ENCODE measurements around the gene SPNS2. TPM values are rescaled to one million over a fixed set of nuclear protein-coding genes. Genes with fewer than 3 reads are reported as not detected.

SPNS2 gene
- total RNA-seq, 1 experiment from 2014 or later = 2.6 TPM

- H3K4me3 ChIP-seq (ENCODE audit: low read length) = no peak overlapping the region
- ATAC-seq (no peak), DNase-seq (no peak)
- no peaks in the 10 kb centered on the region for H3K9me2 ChIP-seq (replicated peaks; ENCODE audit: low read length)
- H2AFZ ChIP-seq (ENCODE audit: low read length) = no peak overlapping the region
- no peak overlapping the region for H3K27ac ChIP-seq (ENCODE audit: low read length)
- no peak overlapping the region for H3K9ac ChIP-seq (ENCODE audit: low read length)
- no peak for TF ChIP-seq EZH2 (IDR thresholded peaks at IDR 0.05; ENCODE audit: low read length, unreplicated experiment)
- TF ChIP-seq EZH2phosphoT487 (IDR thresholded peaks at IDR 0.05; ENCODE audit: borderline replicate concordance, low read length) = no peak
- TF ChIP-seq, protein P1, sequence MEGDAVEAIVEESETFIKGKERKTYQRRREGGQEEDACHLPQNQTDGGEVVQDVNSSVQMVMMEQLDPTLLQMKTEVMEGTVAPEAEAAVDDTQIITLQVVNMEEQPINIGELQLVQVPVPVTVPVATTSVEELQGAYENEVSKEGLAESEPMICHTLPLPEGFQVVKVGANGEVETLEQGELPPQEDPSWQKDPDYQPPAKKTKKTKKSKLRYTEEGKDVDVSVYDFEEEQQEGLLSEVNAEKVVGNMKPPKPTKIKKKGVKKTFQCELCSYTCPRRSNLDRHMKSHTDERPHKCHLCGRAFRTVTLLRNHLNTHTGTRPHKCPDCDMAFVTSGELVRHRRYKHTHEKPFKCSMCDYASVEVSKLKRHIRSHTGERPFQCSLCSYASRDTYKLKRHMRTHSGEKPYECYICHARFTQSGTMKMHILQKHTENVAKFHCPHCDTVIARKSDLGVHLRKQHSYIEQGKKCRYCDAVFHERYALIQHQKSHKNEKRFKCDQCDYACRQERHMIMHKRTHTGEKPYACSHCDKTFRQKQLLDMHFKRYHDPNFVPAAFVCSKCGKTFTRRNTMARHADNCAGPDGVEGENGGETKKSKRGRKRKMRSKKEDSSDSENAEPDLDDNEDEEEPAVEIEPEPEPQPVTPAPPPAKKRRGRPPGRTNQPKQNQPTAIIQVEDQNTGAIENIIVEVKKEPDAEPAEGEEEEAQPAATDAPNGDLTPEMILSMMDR (conservative IDR thresholded peaks at IDR 0.05; ENCODE audit: low read depth, low read length) = no peak
- no peaks in the 10 kb centered on the region for H3K79me2 ChIP-seq (ENCODE audit: low read length)
- peaks cover 4% of the 10 kb centered on the region; the same call in 1 of the 2 replicates for H3K27me3 ChIP-seq (ENCODE audit: low read length)
- H3F3A ChIP-seq (ENCODE audit: low read length, unreplicated experiment) = no peaks in the 10 kb centered on the region
- H3K36me3 ChIP-seq (ENCODE audit: low read depth, low read length) = no peaks in the 10 kb centered on the region
- ChIA-PET CTCF (no interaction called here), POLR2A (ENCODE audit: unreplicated experiment) (no interaction called here)
- intact Hi-C loops (cut with micrococcal nuclease) = no loop called here
- no peak overlapping the region for H3K4me2 ChIP-seq (ENCODE audit: low read length)
- H4K20me1 ChIP-seq (ENCODE audit: low read length) = no peaks in the 10 kb centered on the region
- no peaks in the 10 kb centered on the region for H3K4me1 ChIP-seq (ENCODE audit: insufficient read depth, low read length)
- no peaks in the 10 kb centered on the region for H3K9me3 ChIP-seq (ENCODE audit: low read length)
- no TSS peak for BruUV-seq (replicated peaks)
Observed at GRCh38 chr17:4574448-4575045, 75.9 kb downstream of the SPNS2 start.

- no peaks in the 10 kb centered on the region for H3F3A ChIP-seq (ENCODE audit: low read length, unreplicated experiment)
- H3K4me3 ChIP-seq (ENCODE audit: low read length) = no peak overlapping the region
- no peak overlapping the region for H3K27ac ChIP-seq (ENCODE audit: low read length)
- H3K4me2 ChIP-seq (ENCODE audit: low read length) = no peak overlapping the region
- no peaks in the 10 kb centered on the region for H3K9me2 ChIP-seq (replicated peaks; ENCODE audit: low read length)
- no peak overlapping the region for H2AFZ ChIP-seq (ENCODE audit: low read length)
- BruUV-seq (replicated peaks) = no TSS peak
- CTCF ChIA-PET = no interaction called here
- intact Hi-C loops (cut with micrococcal nuclease) = no loop called here
- DNase-seq (no peak), ATAC-seq (no peak)
- H4K20me1 ChIP-seq (ENCODE audit: low read length) = no peaks in the 10 kb centered on the region
- H3K4me1 ChIP-seq (ENCODE audit: insufficient read depth, low read length) = no peaks in the 10 kb centered on the region
- TF ChIP-seq EZH2 (IDR thresholded peaks at IDR 0.05; ENCODE audit: low read length, unreplicated experiment) (no peak), EZH2phosphoT487 (IDR thresholded peaks at IDR 0.05; ENCODE audit: borderline replicate concordance, low read length) (no peak)
- TF ChIP-seq, protein P1 (conservative IDR thresholded peaks at IDR 0.05; ENCODE audit: low read depth, low read length) = no peak
- H3K9ac ChIP-seq (ENCODE audit: low read length) = no peak overlapping the region
- no peaks in the 10 kb centered on the region for H3K9me3 ChIP-seq (ENCODE audit: low read length)
- POLR2A ChIA-PET (ENCODE audit: unreplicated experiment) = no interaction called here
- H3K36me3 ChIP-seq (ENCODE audit: low read depth, low read length) = no peaks in the 10 kb centered on the region
- H3K27me3 ChIP-seq (ENCODE audit: low read length) = peaks cover under 1% of the 10 kb centered on the region; the same call in 1 of the 2 replicates
- H3K79me2 ChIP-seq (ENCODE audit: low read length) = no peaks in the 10 kb centered on the region
Observed at GRCh38 chr17:4576161-4576558, 77.5 kb downstream of the SPNS2 start.

DNA sequence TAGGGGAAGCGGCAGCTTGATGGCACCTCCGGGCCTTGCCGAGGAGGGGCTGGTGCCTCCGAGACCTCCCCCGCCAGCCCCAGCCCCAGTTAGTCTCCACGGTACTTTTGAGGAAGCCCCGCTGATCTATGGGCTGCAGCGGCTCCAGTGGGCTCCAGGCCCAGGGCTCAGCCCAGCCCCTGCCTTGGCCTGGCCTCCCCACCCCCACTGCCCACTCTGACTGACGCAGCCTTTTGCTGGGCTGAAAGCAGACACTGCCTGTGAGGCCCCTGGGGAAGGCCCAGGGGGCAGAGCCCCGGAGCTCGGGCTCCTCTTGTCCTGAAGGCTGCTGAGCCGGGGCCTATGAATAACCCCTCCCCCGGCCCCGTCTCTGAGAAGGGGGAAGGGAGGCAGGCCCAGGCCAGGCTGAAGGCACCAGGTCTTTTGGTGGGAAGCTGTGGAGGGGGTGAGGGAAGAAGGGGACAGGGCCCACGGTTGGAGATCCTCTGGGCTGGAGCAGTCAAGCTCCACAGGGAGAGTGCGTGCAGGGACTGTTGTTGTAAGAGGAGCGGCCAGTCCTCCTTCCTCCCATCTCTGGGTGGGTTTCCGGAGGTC lies 78.1 kb downstream of the SPNS2 start:
- TF ChIP-seq EZH2 (IDR thresholded peaks at IDR 0.05; ENCODE audit: low read length, unreplicated experiment) (no peak), EZH2phosphoT487 (IDR thresholded peaks at IDR 0.05; ENCODE audit: borderline replicate concordance, low read length) (no peak)
- TF ChIP-seq, protein P1 (conservative IDR thresholded peaks at IDR 0.05; ENCODE audit: low read depth, low read length) = no peak
- H3K4me1 ChIP-seq (ENCODE audit: insufficient read depth, low read length) = no peaks in the 10 kb centered on the region
- no peaks in the 10 kb centered on the region for H3F3A ChIP-seq (ENCODE audit: low read length, unreplicated experiment)
- H3K79me2 ChIP-seq (ENCODE audit: low read length) = no peaks in the 10 kb centered on the region
- DNase-seq = no peak
- no TSS peak for BruUV-seq (replicated peaks)
- no peaks in the 10 kb centered on the region for H4K20me1 ChIP-seq (ENCODE audit: low read length)
- no peaks in the 10 kb centered on the region for H3K36me3 ChIP-seq (ENCODE audit: low read depth, low read length)
- H3K9me2 ChIP-seq (replicated peaks; ENCODE audit: low read length) = no peaks in the 10 kb centered on the region
- H2AFZ ChIP-seq (ENCODE audit: low read length) = no peak overlapping the region
- CTCF ChIA-PET = interaction anchor here (0.8 kb wide), 1 partner anchor 10 kb away, joined by 3 read pairs; no protein-coding TSS in a partner anchor
- H3K4me3 ChIP-seq (ENCODE audit: low read length) = no peak overlapping the region
- no peak overlapping the region for H3K4me2 ChIP-seq (ENCODE audit: low read length)
- ATAC-seq = no peak
- POLR2A ChIA-PET (ENCODE audit: unreplicated experiment) = no interaction called here
- no peaks in the 10 kb centered on the region for H3K9me3 ChIP-seq (ENCODE audit: low read length)
- H3K9ac ChIP-seq (ENCODE audit: low read length) = no peak overlapping the region
- no peak overlapping the region for H3K27ac ChIP-seq (ENCODE audit: low read length)
- H3K27me3 ChIP-seq (ENCODE audit: low read length) = no peaks in the 10 kb centered on the region
- intact Hi-C loops (cut with micrococcal nuclease) = no loop called here
